GM19467 (cell line): ENCODE results near the gene FBXO47.
"Not testable (repeated sequence)": the region's sequence is repeated elsewhere in the genome, so short reads cannot be mapped to it uniquely, and the experiment has no call there.

Experiments used
- ATAC-seq: cut with Tn5 transposase; IDR thresholded peaks from one replicate; pipeline ENCODE4 v1.9.1; 2021; ENCODE audit warnings: mild to moderate bottlenecking, moderate library complexity; ENCODE audit not compliant: unreplicated experiment

FBXO47 gene

DNA sequence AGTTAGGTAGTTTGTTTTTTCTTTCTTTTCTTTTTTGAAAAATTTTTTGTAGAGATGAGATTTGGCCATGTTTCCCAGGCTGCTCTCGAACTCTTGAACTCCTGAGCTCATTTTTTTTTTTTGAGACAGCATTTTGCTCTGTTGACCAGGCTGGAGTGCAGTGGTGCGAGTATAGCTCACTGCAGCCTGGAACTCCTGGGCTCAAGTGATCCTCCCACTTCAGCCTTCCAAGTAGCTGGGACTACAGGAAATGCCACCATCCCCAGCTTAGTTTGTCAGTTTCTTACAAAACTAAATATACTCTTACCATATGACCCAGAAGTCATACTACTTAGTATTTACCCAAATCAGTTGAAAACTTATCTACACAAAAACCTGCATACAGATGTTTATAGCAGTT lies 14.4 kb upstream of the FBXO47 start:
- no peak for ATAC-seq

DNA sequence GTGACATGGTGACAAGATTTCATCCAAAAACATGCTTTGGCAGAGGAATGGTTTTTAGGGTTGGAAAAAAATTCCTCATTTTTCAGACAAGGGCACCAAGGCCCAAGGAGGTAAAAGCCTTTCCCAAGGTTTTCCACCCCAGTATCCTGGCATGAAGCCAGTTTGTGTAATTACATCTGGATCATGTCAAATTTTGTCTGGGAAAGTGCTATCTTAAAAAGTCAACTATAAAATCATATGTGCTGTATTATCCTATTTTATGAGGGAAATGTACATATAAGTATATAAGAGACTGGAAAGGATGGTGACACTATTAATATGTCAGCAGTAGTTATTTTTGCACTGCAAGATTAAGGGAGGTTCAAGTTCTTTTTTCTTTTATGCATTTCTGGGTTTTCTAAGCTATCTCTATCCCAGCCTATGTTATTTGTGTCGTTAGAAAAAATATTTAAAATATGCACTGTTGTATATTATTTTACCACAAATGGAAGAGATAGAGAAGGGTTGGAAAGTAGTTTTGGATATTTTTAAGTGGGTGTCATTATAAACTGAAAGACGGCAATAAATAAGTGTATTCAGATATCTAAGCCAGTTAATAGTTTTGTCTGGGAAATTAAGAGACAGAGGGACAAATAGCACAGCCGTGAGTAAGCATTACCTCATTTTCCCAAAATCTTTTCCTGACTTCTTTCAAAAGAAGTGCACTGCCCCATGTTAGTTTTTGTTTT lies 13.5 kb upstream of the FBXO47 start:
- no peak for ATAC-seq

DNA sequence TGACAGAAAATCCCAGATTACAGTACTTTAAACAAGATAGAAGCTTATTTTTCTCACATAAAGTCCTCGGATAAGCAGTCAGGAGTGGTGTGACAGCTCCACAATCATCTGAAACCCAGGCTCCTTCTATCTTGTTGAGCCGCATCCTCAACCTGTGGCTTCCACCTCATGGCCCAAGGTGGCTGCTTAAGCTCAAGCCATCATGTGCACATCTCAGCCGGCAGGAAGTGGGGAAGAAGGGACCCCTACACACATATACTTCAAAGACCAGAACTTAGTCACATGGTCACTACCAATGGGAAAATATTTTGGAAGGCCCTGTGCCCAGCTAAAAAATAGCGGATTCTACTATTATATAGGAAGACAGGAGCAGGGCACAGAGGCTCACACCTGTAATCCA lies 11.0 kb upstream of the FBXO47 start:
- ATAC-seq: no peak

DNA sequence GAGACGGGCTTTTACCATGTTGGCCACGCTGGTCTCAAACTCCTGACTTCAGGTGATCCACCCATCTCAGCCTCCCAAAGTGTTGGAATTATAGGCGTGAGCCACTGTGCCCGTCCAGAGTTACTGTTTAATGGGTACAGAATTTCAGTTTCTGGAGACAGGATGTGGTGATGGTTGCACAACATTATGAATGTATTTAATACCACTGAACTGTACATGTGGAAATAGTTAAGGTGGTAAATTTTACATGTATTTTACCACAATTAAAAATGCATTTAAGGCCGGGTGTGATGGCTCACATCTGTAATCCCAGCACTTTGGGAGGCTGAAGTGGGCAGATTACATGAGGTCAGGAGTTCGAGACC lies 9.0 kb upstream of the FBXO47 start:
- ATAC-seq: not testable (repeated sequence)

DNA sequence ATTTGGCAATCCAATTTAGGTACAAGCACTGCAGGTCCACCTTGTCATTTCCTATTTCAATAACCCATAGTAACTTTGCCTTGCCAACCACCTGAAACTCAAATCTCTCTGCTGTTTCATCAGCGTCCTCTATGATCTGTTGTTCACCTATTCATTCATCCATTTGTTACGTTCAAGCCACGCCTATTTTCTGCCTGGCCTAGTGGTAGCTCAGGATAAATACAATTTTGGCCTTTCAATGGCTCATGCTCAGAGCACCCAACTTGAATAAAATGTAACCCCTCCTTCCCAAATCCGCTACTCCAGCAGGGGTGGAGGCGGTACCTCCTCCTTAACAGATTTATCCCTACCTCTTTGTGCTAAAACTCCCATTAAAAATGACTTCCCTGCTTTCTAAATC lies 3.6 kb upstream of the FBXO47 start:
- ATAC-seq: no peak

DNA sequence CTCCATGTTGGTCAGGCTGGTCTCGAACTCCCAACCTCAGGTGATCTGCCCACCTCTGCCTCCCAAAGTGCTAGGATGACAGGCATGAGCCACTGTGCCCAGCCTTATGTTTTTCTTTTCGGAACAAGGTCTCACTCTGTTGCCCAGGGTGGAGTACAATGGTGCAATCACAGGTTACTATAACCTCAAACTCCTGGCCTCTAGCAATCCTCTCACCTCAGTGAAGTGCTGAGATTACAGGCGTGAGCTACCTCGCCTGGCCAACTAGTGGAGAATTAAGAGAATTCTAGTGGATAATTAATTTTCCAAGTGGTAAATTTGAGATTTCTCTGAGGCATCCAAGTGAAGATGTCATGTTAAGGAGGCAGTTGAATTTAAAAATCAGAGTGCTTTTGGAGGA lies 2.9 kb upstream of the FBXO47 start:
- ATAC-seq: no peak

DNA sequence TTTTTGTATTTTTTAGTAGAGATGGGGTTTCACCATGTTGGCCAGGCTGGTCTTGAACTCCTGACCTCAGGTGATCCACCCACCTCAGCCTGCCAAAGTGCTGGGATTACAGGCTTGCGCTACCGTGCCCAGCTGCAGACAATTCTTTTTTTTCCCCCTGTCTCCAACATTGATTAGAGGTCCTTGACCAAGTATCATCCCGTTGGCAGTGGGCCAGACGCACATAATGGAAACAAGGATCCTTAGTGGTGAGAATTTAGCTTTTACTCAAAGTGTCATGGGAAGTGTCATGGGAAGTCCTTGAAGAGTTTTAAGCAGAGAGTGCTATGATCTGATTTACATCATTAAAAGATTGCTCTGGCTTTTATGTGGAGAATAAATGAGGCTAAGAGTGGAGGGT lies 2.1 kb upstream of the FBXO47 start:
- ATAC-seq: no peak

DNA sequence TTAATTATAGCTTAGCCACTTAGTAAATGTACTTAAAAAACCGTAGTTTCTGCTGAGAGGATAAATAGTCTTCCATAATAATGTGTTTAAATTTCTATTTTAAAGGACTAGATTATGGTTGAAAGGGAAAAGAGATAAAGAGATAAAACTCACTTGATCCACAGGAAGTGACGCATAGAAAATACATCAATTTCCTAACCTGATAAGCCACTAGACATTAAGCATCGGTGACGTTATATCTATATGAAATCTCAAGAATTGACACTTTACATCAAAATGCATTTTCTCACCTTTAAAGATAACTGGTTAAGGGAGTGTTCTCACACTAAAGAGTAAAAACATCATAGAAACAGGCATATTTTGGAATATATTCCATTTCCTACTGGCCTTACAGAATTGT lies 5.8 kb downstream of the FBXO47 start:
- no peak for ATAC-seq

DNA sequence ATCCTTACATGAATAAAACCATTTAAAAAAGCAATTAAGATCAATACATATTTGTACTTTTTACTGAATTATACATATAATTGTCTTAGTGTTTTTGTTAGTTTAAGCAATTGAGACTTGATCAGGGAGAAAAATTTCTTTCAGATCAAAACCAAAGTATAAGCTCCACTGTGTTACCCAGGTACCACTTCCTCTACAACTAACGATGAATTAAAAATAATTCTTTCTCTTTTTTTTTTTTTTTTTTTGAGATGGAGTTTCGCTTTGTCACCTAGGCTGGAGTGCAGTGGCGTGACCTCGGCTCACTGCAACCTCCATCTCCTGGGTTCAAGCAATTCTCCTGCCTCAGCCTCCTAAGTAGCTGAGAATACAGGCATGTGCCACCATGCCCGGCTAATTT lies 6.8 kb downstream of the FBXO47 start:
- ATAC-seq: no peak

DNA sequence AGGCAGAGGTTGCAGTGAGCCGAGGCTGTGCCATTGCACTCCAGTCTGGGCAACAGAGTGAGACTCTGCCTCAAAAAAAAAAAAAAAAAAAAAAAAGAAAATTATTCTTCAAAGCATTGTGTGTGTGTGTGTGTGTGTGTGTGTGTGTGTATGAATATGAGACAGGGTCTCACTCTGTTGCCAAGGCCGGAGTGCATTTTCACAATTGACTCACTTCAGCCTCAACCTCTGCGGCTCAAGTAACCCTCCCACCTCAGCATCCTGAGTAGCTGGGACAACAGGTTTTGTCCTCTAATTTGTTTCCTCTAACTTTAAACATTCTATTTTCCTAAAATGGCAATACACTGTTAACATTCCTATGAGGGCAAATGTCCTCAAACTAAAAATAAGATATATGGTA lies 7.7 kb downstream of the FBXO47 start:
- no peak for ATAC-seq

DNA sequence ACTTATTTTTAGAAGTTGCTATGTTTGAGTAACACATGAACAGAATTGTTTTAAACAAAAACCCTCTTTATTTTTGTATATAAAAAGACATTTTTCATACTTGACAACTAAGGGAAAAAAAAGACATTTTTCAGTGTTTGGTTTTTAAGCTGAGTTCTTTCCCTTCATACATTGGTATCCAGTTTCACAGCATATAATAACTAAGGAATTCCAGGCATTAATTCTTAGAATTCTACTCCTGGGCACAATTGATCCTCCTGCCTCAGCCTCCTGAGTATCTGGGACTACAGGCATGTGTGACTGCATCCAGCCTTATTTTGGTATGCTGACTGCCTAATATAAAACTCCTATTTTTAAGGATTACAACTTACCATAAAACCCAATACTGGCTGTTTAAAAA lies 8.4 kb downstream of the FBXO47 start:
- ATAC-seq: no peak

DNA sequence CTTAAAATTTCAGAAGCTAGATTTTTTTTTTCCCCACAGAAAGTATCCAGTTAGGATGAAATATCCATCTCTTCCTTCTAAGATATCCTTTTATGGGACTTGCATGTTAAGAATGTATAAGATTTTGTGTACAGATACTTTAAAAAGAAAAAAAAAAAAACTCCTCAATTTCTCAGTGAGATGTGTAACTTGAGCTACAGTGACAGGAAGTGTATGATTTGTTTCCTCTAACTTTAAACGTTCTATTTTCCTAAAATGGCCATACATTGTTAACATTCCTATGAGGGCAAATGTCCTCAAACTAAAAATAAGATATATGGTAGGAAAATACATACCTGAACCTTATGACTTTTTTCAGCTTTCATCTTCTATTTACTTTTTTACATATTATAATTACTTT lies 8.9 kb downstream of the FBXO47 start:
- ATAC-seq: no peak

DNA sequence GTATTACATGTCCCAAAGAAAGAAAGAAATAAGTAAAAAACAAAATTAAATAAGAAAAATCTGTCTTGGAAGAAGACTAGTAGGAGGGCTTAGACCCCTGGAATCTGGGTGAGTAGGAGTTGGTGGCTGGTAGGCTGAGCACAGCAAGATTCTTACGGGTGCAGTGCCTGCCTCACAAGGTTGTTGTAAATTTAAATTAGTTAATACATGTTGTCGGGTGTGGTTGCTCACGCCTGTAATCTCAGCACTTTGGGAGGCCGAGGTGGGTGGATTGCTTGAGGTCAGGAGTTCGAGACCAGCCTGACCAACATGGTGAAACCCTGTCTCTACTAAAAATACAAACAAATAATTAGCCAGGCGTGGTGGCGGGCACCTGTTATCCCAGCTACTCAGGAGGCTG lies 13.4 kb downstream of the FBXO47 start:
- ATAC-seq: not testable (repeated sequence)

DNA sequence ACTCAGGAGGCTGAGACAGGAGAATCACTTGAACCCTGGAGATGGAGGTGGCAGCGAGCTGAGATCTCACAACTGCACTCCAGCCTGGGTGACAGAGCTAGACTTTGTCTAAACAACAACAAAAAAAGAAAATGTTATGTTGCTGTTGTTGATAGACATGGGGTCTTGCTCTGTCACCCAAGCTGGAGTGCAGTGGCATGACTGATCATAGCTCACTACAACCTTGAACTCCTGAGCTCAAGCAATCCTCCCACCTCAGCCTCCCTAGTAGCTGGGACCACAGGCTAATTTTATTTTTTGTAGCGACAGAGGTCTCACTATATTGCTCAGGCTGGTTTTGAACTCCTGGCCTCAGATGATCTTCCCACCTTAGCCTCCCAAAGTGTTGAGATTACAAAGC lies 20.0 kb downstream of the FBXO47 start:
- ATAC-seq: no peak

DNA sequence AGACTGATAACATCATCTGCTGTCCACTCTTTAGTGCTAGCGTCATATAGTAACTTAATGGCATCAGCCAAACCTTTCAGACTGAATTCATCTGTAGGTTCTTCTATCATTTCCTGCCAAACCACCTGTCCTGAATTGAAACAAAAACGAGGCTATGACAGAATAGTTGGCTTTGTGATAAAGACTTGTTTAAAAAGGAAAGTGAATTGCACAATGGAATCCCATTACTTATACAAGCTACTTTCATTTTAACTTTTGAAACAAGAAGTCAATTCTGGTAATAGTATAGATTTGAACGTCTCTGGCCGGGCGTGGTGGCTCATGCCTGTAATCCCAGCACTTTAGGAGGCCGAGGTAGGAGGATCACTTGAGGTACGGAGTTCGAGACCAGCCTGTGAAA lies 23.6 kb downstream of the FBXO47 start:
- ATAC-seq: no peak

DNA sequence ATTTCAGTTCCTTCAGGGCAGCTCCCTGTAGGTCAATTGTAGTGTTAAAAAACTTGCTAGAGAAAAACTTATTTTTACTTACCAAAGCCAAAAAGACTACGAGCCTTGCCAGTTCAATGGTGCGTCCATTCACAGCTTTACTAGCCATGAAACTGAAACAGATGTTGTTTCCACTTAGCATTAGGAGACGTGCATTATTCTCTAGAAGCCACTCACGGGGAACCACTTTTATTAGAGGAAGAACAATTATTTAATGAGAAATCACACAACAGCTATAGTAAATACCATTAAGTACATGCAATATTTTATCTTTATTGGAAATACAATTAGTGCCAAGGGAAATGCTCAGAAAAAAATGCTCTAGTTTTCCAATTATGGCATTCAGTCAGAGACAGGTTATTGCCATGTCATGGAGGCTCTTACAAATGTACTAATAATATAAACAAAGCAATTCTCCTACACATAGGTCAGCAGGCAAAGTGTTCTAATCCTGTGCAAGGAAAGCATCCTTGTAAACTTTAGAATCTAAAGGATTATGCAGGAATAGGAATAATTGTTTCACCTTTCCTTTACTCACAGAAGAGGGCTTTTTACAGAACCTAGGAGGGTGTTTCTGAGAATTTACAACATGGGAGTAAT lies 24.4 kb downstream of the FBXO47 start:
- ATAC-seq: no peak

DNA sequence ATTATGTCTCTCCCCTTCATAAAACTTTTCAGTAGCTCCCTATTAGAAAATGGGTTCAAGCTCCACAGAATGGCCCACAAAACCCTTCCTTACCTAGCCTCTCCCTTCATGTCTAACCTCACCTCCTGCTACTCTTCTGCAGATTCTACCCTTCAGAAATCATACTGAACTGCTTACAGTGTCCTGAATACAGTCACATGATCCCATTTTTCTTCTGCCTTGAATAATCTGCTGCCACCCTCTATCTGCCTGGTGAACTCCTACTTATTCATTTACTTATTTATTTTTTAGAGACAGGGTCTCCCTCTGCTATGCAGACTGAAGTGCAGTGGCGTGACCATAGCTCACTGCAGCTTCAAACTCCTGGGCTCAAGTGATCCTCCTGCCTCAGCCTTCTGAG lies 26.8 kb downstream of the FBXO47 start:
- no peak for ATAC-seq

DNA sequence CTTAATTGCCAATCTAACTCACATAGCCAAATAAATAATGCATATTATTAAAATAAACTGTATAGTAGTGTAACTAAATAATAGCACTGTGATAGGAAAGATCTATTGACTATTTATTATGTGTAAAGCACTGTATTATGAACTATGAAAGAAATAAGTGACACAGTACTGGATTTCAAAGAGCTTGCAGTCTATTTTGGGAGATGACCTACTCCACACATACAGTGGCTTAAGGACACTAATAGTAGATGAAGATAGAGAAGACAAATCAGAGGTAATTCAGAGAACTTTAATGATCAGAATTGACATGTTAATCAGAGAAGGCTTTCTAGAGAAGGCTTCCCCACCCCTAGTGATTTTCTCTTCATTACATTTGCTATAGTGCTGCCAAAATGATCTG lies 27.2 kb downstream of the FBXO47 start:
- no peak for ATAC-seq

DNA sequence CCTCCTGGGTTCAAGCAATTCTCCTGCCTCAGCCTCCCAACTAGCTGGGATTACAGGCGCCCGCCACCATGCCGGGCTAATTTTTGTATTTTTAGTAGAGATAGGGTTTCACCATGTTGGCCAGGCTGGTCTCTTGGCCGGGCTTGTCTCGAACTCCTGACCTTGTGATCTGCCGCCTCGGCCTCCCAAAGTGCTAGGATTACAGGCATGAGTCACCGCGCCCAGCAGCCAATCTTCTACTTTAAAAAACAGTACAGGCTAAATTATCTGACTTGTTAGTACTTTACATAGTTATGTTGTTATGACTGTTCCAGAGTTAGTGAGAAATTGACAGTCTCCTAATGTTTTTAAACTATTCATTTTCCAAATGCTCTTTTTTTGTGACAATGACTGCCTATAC lies 33.2 kb downstream of the FBXO47 start:
- ATAC-seq: not testable (repeated sequence)

DNA sequence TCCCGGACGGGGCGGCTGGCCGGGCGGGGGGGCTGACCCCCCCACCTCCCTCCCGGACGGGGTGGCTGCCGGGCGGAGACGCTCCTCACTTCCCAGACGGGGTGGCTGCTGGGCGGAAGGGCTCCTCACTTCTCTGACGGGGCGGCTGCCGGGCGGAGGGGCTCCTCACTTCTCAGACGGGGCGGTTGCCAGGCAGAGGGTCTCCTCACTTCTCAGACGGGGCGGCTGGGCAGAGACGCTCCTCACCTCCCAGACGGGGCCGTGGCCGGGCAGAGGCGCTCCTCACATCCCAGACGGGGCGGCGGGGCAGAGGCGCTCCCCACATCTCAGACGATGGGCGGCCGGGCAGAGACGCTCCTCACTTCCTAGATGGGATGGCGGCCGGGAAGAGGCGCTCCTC lies 36.4 kb downstream of the FBXO47 start:
- ATAC-seq: not testable (repeated sequence)

DNA sequence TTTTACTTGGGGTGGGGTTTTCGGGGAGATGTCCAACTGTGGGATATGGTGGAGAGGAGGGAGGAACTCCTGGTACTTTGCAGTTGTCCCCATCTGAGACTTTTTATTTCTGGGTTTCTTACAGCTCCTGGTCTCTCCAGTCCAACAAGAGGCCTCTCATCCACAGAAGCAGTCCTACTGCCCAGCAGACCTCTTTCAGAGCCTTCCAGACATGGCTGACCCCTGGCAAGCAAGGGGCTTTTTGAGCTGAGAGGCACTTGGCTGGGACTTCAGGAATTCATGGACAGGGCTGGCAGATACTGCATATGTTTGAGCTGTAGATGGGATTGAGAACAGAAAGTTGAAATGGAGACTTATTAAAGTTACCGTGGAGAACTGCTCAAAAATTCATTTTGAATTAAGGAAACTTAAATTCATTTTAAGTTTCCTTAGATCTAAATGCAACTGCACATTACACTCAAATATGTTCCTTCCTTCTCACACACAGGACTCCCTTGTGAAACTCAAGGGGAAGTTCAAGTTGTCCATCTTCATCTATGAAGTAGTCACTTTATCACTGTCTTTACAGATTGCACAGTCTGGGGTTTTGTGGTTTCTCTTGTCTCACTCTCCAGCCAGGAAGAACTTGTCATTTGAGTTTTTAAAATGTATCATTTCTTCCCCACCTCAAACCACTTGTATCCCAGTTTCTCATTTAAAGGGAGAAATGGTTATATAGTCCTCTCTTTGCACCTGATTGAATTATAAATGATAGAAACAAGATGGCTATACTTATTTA lies 40.7 kb downstream of the FBXO47 start:
- ATAC-seq: no peak
